PC-9 (cell line): Measurements from ENCODE around the gene MRPL12. TPM values are rescaled to one million over a fixed set of nuclear protein-coding genes. Genes with fewer than 3 reads are reported as not detected.

Experiments
- BruUV-seq: library from RNA; stranded (reverse); fragments of 400-500 nt; replicated peaks from 2 replicates; lab custom pipeline; 2021; lab: Mats Ljungman, UMichigan
- CTCF ChIA-PET: fragments of 300-600 bp; sonication (Branson Sonifier 250); formaldehyde crosslinking; loops from one replicate; lab custom pipeline; 2022; ENCODE audit warnings: antibody characterized with exemption; lab: Charles Lee
- POLR2A ChIA-PET: fragments of 300-600 bp; sonication (Branson Sonifier 250); formaldehyde crosslinking; loops from one replicate; lab custom pipeline; 2022; ENCODE audit warnings: antibody characterized with exemption; ENCODE audit not compliant: unreplicated experiment; lab: Charles Lee
- DNase-seq, 2 experiments: peaks; one replicate each; pipeline versions ENCODE4 v3.0.0 to v3.0.0-alpha.2; 2015 to 2022; ENCODE audit warnings: mixed read lengths in 1 of 2
- H2AFZ ChIP-seq: fragments of 200-600 bp; sonication (generic); 2 replicates; pipeline ENCODE4 v1.8.1; 2017; ENCODE audit warnings: antibody characterized with exemption
- H3F3A ChIP-seq: fragments of 200-600 bp; sonication (generic); 2 replicates; pipeline ENCODE4 v1.8.1; 2017; ENCODE audit warnings: antibody characterized with exemption, mild to moderate bottlenecking, low read depth; ENCODE audit not compliant: insufficient read depth
- H3K27ac ChIP-seq: fragments of 200-600 bp; sonication (generic); 2 replicates; pipeline ENCODE4 v1.6.1; 2016; ENCODE audit warnings: mixed run types
- H3K27me3 ChIP-seq: fragments of 200-600 bp; sonication (generic); 2 replicates; pipeline ENCODE4 v1.6.1; 2016; ENCODE audit warnings: low read depth, mixed run types; ENCODE audit not compliant: insufficient read depth
- H3K36me3 ChIP-seq: fragments of 200-600 bp; sonication (generic); 2 replicates; pipeline ENCODE4 v1.6.1; 2016; ENCODE audit warnings: low read depth, mixed run types
- H3K4me1 ChIP-seq: fragments of 200-600 bp; sonication (generic); replicated peaks from 2 replicates; pipeline ENCODE4 v1.6.1; 2016; ENCODE audit warnings: mixed run types; ENCODE audit not compliant: insufficient read depth
- H3K4me2 ChIP-seq: fragments of 200-600 bp; sonication (generic); 2 replicates; pipeline ENCODE4 v1.6.1; 2017; ENCODE audit warnings: mixed run types
- H3K4me3 ChIP-seq: fragments of 200-600 bp; sonication (generic); 2 replicates; pipeline ENCODE4 v1.6.1; 2016; ENCODE audit warnings: mixed run types
- H3K79me2 ChIP-seq: fragments of 200-600 bp; sonication (generic); 2 replicates; pipeline ENCODE4 v1.6.1; 2017; ENCODE audit warnings: low read depth, mixed run types
- H3K9me2 ChIP-seq: fragments of 200-600 bp; sonication (generic); 2 replicates; pipeline ENCODE4 v1.8.1; 2017; ENCODE audit warnings: mild to moderate bottlenecking; ENCODE audit not compliant: insufficient read depth
- H3K9me3 ChIP-seq: fragments of 200-600 bp; sonication (generic); 2 replicates; pipeline ENCODE4 v1.8.1; 2016; ENCODE audit warnings: low read depth; ENCODE audit not compliant: insufficient read depth
- H4K20me1 ChIP-seq: fragments of 200-600 bp; sonication (generic); 2 replicates; pipeline ENCODE4 v1.8.1; 2017; ENCODE audit not compliant: insufficient read depth
- CTCF ChIP-seq: fragments of 200-600 bp; sonication (generic); conservative IDR thresholded peaks from 2 replicates; pipeline ENCODE4 v1.6.1; 2017; ENCODE audit warnings: mixed run types, antibody characterized with exemption, mild to moderate bottlenecking, moderate library complexity
- EZH2 ChIP-seq: fragments of 200-600 bp; sonication (generic); IDR thresholded peaks from 2 replicates; pipeline ENCODE4 v1.8.0; 2017; ENCODE audit warnings: antibody characterized with exemption, low read depth
- intact Hi-C: fragments of 100-400 bp; cut with micrococcal nuclease; formaldehyde crosslinking; loops from one replicate; pipeline ENCODE4 v1.10.0; 2022; ENCODE audit not compliant: unreplicated experiment
- total RNA-seq: library from RNA; stranded (reverse); gene quantifications from 2 replicates; pipeline ENCODE4 v1.2.3, GENCODE V29; 2021

The MRPL12 gene
- total RNA-seq, 1 experiment from 2014 or later = 98.6 TPM

GRCh38 chr17:81701288-81702071, 1.7 kb upstream of the MRPL12 start:
- no peak for TF ChIP-seq EZH2
- no peak for TF ChIP-seq CTCF
- no peaks in the 10 kb centered on the region for H3K36me3 ChIP-seq
- intact Hi-C loops = no loop called here
- H3K4me1 ChIP-seq = peaks cover 7% of the 10 kb centered on the region
- H3K4me3 ChIP-seq = peak overlapping the region; percentile 90
- no peak overlapping the region for H2AFZ ChIP-seq
- DNase-seq = no peak
- no peak overlapping the region for H3K27ac ChIP-seq
- peak overlapping the region; percentile 91 for H3K4me2 ChIP-seq
- peaks cover 22% of the 10 kb centered on the region for H3F3A ChIP-seq
- POLR2A ChIA-PET = no interaction called here
- peaks cover 47% of the 10 kb centered on the region for H3K79me2 ChIP-seq
- CTCF ChIA-PET = no interaction called here
- no TSS peak for BruUV-seq
- peaks cover 4% of the 10 kb centered on the region; the same call in 1 of the 2 replicates for H4K20me1 ChIP-seq
- H3K27me3 ChIP-seq = no peaks in the 10 kb centered on the region
- no peaks in the 10 kb centered on the region for H3K9me3 ChIP-seq
- no peaks in the 10 kb centered on the region for H3K9me2 ChIP-seq

- intact Hi-C loops = loop anchor here (1.0 kb wide), 1 partner anchor 20 kb away; the partner anchor contains the start of gene HGS
- CTCF ChIA-PET = no interaction called here
- peaks cover under 1% of the 10 kb centered on the region; the same call in 1 of the 2 replicates for H4K20me1 ChIP-seq
These were observed 834 bp downstream of the MRPL12 start for GRCh38 chr17:81703747-81704654.

More at GRCh38 chr17:81703747-81704654, 834 bp downstream of the MRPL12 start:
- Histone ChIP-seq H3K4me3 (peak overlapping the region; percentile 90), H3K36me3 (no peaks in the 10 kb centered on the region), H3F3A (peaks cover 22% of the 10 kb centered on the region), H3K9me2 (no peaks in the 10 kb centered on the region), H3K9me3 (no peaks in the 10 kb centered on the region), H3K27ac (peak overlapping the region; percentile 26; the same call in 1 of the 2 replicates), H2AFZ (peak overlapping the region; percentile 68; the same call in 1 of the 2 replicates), H3K4me2 (peak overlapping the region; percentile 91), H3K4me1 (peaks cover 7% of the 10 kb centered on the region), H3K79me2 (peaks cover 47% of the 10 kb centered on the region), H3K27me3 (no peaks in the 10 kb centered on the region)
- DNase-seq = no peak
- POLR2A ChIA-PET = interaction anchor here (0.7 to 1.2 kb wide), 3 partner anchors 25 to 219 kb away, joined by 3 to 8 read pairs (median 3); no protein-coding TSS in a partner anchor
- TSS peak; percentile 23 for BruUV-seq
- TF ChIP-seq CTCF (no peak), EZH2 (no peak)
